Stimulated activated CD8-positive, alpha-beta memory T cell treated with anti-CD3 and anti-CD28 coated beads, Interleukin-4, amount 100 ng/mL, for 48 hours (primary cell): ENCODE measurements around the gene PPFIA2.

ENCODE experiments used
- DNase-seq: peaks from one replicate; pipeline ENCODE4 v3.0.0-alpha.2; 2020

PPFIA2 gene

GRCh38 chr12:81542065-81543010, 216.8 kb downstream of the PPFIA2 start:
- DNase-seq = no peak

GRCh38 chr12:81541121-81541520, 218.0 kb downstream of the PPFIA2 start:
- no peak for DNase-seq

GRCh38 chr12:81539279-81539678, 219.9 kb downstream of the PPFIA2 start:
- no peak for DNase-seq

- DNase-seq = no peak
Measured at GRCh38 chr12:81533054-81533453, 226.1 kb downstream of the PPFIA2 start.

- no peak for DNase-seq
Measured at GRCh38 chr12:81530352-81530751, 228.8 kb downstream of the PPFIA2 start.

GRCh38 chr12:81520064-81520945, 238.8 kb downstream of the PPFIA2 start:
- no peak for DNase-seq

- no peak for DNase-seq
Measured at GRCh38 chr12:81518638-81519037, 240.5 kb downstream of the PPFIA2 start.

GRCh38 chr12:81517296-81517695, 241.9 kb downstream of the PPFIA2 start:
- DNase-seq = no peak

- no peak for DNase-seq
Measured at GRCh38 chr12:81502912-81503695, 256.0 kb downstream of the PPFIA2 start.

GRCh38 chr12:81500788-81501187, 258.4 kb downstream of the PPFIA2 start:
- DNase-seq = no peak

GRCh38 chr12:81499809-81500208, 259.3 kb downstream of the PPFIA2 start:
- no peak for DNase-seq

GRCh38 chr12:81492131-81492720, 266.9 kb downstream of the PPFIA2 start:
- no peak for DNase-seq

GRCh38 chr12:81472934-81473333, 286.2 kb downstream of the PPFIA2 start:
- no peak for DNase-seq

GRCh38 chr12:81470923-81471322, 288.2 kb downstream of the PPFIA2 start:
- DNase-seq = no peak

GRCh38 chr12:81468206-81468605, 290.9 kb downstream of the PPFIA2 start:
- DNase-seq = no peak

- no peak for DNase-seq
Measured at GRCh38 chr12:81465876-81466275, 293.3 kb downstream of the PPFIA2 start.

- DNase-seq = no peak
Measured at GRCh38 chr12:81465191-81465590, 294.0 kb downstream of the PPFIA2 start.

GRCh38 chr12:81461163-81461562, 298.0 kb downstream of the PPFIA2 start:
- DNase-seq = no peak

- DNase-seq = no peak
Measured at GRCh38 chr12:81450920-81451739, 308.0 kb downstream of the PPFIA2 start.

- DNase-seq = no peak
Measured at GRCh38 chr12:81441629-81442028, 317.5 kb downstream of the PPFIA2 start.

- no peak for DNase-seq
Measured at GRCh38 chr12:81440001-81440400, 319.1 kb downstream of the PPFIA2 start.

- DNase-seq = no peak
Measured at GRCh38 chr12:81439344-81439743, 319.8 kb downstream of the PPFIA2 start.
